ENCODE data around the gene DDT. TPM values are rescaled to one million over a fixed set of nuclear protein-coding genes. Genes with fewer than 3 reads are reported as not detected.

The DDT gene
- total and polyA plus RNA-seq, 2 donors (not counting 3 experiments of a cell fraction or from before 2014, with no cell fraction given) = 106 to 205 TPM

GRCh38 chr22:24016156-24016555, 41.9 kb upstream of the DDT start:
- H3K9me3 ChIP-seq (replicated peaks; ENCODE audit: control insufficient read depth, insufficient read depth, low read length) = no peaks in the 10 kb centered on the region
- no peaks in the 10 kb centered on the region for H3K9me1 ChIP-seq (replicated peaks; ENCODE audit: control insufficient read depth, extremely low read depth, insufficient read depth, low read length)
- H3K27me3 ChIP-seq (ENCODE audit: control insufficient read depth in 2 of 2, insufficient read depth in 2 of 2, low read length in 2 of 2) = no peaks in the 10 kb centered on the region
- H3K79me2 ChIP-seq (ENCODE audit: control insufficient read depth, insufficient read depth, low read length) = peaks cover 54% of the 10 kb centered on the region
- no peaks in the 10 kb centered on the region for H3K36me3 ChIP-seq (ENCODE audit: control insufficient read depth in 2 of 2, extremely low read depth in 1 of 2, insufficient read depth in 2 of 2, low read length in 2 of 2)
- H4K20me1 ChIP-seq (replicated peaks; ENCODE audit: control insufficient read depth, extremely low read depth, insufficient read depth, low read length) = no peaks in the 10 kb centered on the region
- no peak overlapping the region for H3K4me2 ChIP-seq (ENCODE audit: insufficient read depth, low read length)
- TF ChIP-seq EZH2 (IDR thresholded peaks at IDR 0.05; ENCODE audit: borderline replicate concordance, low read depth, low read length, severe bottlenecking) = no peak
- TF ChIP-seq MYC (IDR thresholded peaks at IDR 0.05; ENCODE audit: low read depth, low read length) = no peak
- no peak for TF ChIP-seq POLR2AphosphoS5 (IDR thresholded peaks at IDR 0.05; ENCODE audit: insufficient read depth, low read depth, low read length)
- TF ChIP-seq POLR2A (IDR thresholded peaks at IDR 0.05; ENCODE audit: low read depth, low read length) = no peak
- no peak for TF ChIP-seq JUN (IDR thresholded peaks at IDR 0.05; ENCODE audit: borderline replicate concordance, insufficient read depth, insufficient read length, low read depth)
- TF ChIP-seq MAX (IDR thresholded peaks at IDR 0.05; ENCODE audit: insufficient read depth, insufficient read length) = no peak
- TF ChIP-seq FOS (IDR thresholded peaks at IDR 0.05; ENCODE audit: borderline replicate concordance, insufficient read depth, low read length) = no peak
- no peak for TF ChIP-seq GATA2 (IDR thresholded peaks at IDR 0.05; ENCODE audit: insufficient read depth, insufficient read length, low read depth, low read length)
- TF ChIP-seq CTCF (IDR thresholded peaks at IDR 0.05; ENCODE audit: extremely low read depth in 1 of 2, insufficient read depth in 1 of 2, low read depth in 1 of 2, low read length in 2 of 2) = no peak
- dilution Hi-C loops (cut with MboI; ENCODE audit: extremely low pct_ligation_motif_present, low sequenced_read_pairs) (no loop called here), intact Hi-C loops (cut with micrococcal nuclease) (no loop called here)
- no peak overlapping the region for H3K27ac ChIP-seq (ENCODE audit: insufficient read depth, low read depth, low read length)
- BruUV-seq (replicated peaks) = no TSS peak
- FAIRE-seq = no peak
- no peak for DNase-seq (ENCODE audit: low read depth, low spot score)
- no peak overlapping the region for H3K4me3 ChIP-seq (replicated peaks in 1 of 3; ENCODE audit: insufficient read depth in 1 of 3, low read depth in 1 of 3, low read length in 3 of 3)
- POLR2A ChIA-PET = no interaction called here
- peaks cover 5% of the 10 kb centered on the region for H3K4me1 ChIP-seq (ENCODE audit: control insufficient read depth, extremely low read depth, insufficient read depth, low read length)
- no peak overlapping the region for H2AFZ ChIP-seq (ENCODE audit: low read depth, low read length)
- no peak overlapping the region for H3K9ac ChIP-seq (replicated peaks; ENCODE audit: extremely low read depth, insufficient read depth, low read length)
- CTCF ChIA-PET = interaction anchor here (0.7 kb wide), 1 partner anchor 91 kb away, joined by 4 read pairs; no protein-coding TSS in a partner anchor
